ENCODE measurements around the gene DMPK.
"Not testable (repeated sequence)": the region's sequence is repeated elsewhere in the genome, so short reads cannot be mapped to it uniquely, and the experiment has no call there.

DMPK gene

DNA sequence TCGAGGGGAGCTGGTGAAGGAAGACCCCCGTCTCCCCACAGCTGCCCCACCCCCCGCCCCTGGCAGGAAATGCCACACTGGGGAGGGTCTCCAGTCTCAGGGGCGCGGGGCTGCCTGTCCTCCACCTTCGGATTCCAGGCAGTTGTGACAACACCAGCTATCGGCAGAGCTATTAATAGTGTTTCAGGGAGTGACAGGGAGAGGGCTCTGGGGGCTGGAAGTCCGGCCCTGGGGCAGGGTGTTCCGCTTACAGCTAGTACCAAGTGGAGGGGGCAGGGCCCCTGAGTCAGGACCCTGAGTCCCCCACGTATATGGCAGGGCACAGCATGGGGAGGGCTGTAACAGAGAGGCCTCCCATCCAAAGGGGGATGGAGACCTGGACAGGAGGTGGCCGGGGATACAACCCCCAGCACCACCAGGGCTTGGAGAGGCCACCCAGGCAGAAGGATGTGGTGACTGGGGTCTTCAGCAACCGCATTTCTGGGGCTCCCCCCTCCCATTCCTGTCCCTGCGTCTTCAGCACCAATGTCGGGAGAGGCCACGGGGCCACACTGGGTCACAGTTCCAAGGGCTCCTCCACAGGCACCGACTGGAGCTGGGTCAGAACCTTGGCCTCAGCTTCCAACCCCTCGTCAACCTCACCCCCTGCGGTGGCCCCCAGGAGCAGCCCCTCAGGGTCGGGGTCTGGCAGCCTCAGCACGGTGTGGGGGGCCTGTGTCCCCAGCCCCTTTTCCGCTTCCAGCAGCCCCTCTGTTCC, 17.2 kb downstream of the DMPK start:
- Histone ChIP-seq H3K36me3 (ENCODE audit: control insufficient read depth, low read depth, low read length) (no peaks in the 10 kb centered on the region), H3K9ac (ENCODE audit: low read length) (no peak overlapping the region), H3K4me1 (ENCODE audit: control insufficient read depth, low read depth, low read length) (peaks cover 23% of the 10 kb centered on the region), H3K9me3 (ENCODE audit: control insufficient read depth, low read depth, low read length) (no peaks in the 10 kb centered on the region), H3K27ac (ENCODE audit: low read length) (no peak overlapping the region), H3K27me3 (ENCODE audit: control insufficient read depth, insufficient read depth, low read length) (no peaks in the 10 kb centered on the region), H3K4me3 (ENCODE audit: low read length) (no peak overlapping the region)

DNA sequence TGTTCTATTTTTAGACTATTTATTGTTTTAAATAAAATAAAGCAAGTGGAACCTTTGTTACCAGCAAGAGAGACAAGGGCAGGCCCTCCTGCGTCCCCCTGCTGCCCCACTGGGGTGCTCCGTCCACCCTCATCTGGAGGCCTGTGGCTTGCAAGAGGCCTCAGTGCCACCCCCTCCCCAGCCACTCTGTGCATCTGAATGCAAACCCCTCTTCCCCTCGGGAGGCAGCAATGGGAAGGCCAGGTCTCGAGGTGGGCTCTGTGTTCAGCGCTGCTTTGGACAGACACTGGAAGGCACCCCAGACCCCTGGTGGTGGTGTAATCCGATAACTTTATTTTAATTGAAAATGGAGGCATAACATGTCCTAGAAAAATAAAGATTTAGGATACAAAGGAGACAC, 17.8 kb downstream of the DMPK start:
- Histone ChIP-seq H3K4me1 (ENCODE audit: control insufficient read depth, low read depth, low read length) (peaks cover 23% of the 10 kb centered on the region), H3K27me3 (ENCODE audit: control insufficient read depth, insufficient read depth, low read length) (no peaks in the 10 kb centered on the region), H3K4me3 (ENCODE audit: low read length) (no peak overlapping the region), H3K9me3 (ENCODE audit: control insufficient read depth, low read depth, low read length) (no peaks in the 10 kb centered on the region), H3K27ac (ENCODE audit: low read length) (no peak overlapping the region), H3K9ac (ENCODE audit: low read length) (no peak overlapping the region), H3K36me3 (ENCODE audit: control insufficient read depth, low read depth, low read length) (no peaks in the 10 kb centered on the region)

DNA sequence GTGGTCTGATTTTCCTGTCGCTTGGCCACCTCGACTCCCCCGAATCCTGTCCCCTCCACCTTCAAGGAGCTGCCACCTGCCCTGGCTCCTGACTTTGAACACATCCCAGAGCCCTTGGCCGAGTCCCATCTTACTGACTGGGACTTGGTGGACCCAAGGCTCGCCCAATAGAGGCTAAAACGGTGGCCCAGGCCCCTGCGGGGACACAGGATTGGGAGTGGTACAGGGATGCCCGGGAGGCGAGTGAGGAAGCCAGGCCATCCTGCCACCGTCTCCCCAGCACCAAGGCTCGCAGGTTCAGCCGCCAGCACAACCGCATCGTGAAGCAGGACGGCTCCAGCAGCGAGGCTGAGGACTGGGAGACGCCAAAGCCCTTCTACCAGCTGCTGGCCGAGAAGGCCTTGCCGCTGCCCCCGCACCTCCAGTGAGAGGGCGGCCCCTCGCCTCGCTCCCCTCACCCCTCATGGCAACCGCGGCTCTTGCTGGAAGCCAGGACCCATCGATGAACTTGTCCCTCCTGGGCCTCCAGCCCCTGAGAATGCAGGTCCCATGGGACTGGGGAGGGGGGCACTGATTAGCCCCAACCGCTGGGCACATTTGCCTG, 18.5 kb downstream of the DMPK start:
- no peak overlapping the region for H3K9ac ChIP-seq (ENCODE audit: low read length)
- H3K36me3 ChIP-seq (ENCODE audit: control insufficient read depth, low read depth, low read length) = no peaks in the 10 kb centered on the region
- H3K9me3 ChIP-seq (ENCODE audit: control insufficient read depth, low read depth, low read length) = no peaks in the 10 kb centered on the region
- H3K27ac ChIP-seq (ENCODE audit: low read length) = no peak overlapping the region
- no peak overlapping the region for H3K4me3 ChIP-seq (ENCODE audit: low read length)
- H3K4me1 ChIP-seq (ENCODE audit: control insufficient read depth, low read depth, low read length) = peaks cover 23% of the 10 kb centered on the region
- H3K27me3 ChIP-seq (ENCODE audit: control insufficient read depth, insufficient read depth, low read length) = no peaks in the 10 kb centered on the region

DNA sequence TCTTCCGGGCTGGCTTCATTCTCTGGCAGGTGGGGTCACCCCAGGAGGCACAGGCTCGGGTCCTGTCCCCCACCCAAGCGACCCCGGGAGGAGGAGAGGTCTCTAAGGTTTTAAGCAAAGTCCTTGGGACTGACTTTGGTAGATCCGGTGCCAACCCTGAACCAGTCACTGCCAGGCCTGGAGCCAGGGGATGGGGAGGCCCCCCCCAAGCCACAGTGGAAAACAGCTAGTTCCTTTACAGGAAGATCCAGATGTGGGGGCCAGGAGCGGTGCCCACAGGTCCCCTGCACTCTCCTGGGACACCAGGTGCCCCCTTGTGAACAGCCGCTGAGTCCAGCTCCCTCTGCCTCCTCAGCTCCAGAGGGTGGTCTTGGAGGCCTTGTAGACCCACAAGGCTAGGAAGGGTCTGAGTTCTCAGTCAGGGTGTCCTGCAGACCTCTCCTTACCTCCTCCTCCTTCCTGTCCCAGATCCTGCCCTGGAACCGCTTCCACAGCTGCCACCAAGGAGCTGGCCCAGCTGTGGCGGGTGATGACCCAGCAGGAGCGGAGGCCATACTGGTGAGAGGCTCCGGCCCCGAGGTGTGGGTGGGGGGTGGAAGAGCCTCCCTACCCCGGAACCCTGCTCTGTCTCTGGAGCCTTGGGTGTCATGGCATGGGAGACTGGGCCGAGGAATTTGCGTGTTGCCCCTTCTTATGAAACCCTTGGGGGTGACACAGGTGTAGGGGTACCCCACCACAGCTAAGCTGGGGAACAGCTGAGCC, 19.2 kb downstream of the DMPK start:
- Histone ChIP-seq H3K36me3 (ENCODE audit: control insufficient read depth, low read depth, low read length) (no peaks in the 10 kb centered on the region), H3K27me3 (ENCODE audit: control insufficient read depth, insufficient read depth, low read length) (no peaks in the 10 kb centered on the region), H3K9ac (ENCODE audit: low read length) (no peak overlapping the region), H3K4me1 (ENCODE audit: control insufficient read depth, low read depth, low read length) (peaks cover 23% of the 10 kb centered on the region), H3K4me3 (ENCODE audit: low read length) (no peak overlapping the region), H3K9me3 (ENCODE audit: control insufficient read depth, low read depth, low read length) (no peaks in the 10 kb centered on the region), H3K27ac (ENCODE audit: low read length) (no peak overlapping the region)

DNA sequence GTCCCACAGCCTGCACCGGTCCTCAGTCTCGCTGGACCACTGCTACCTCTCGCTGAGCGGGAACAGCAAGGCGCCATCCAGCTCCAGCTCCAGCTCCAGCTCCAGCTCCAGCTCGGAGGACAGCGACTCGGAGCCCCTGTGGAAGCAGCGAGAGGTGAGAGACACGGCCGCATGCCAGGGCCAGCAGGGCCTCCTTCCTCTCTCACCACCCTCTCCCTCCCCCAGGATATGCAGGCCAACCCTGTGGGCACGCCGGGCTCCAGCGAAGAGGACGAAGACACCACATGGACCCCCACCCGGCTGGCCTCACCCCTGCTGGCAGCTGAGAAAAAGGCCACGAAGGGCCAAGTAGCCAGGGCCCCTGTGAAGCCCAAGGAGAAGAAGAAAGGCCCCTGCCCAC, 20.6 kb downstream of the DMPK start:
- Histone ChIP-seq H3K4me3 (ENCODE audit: low read length) (no peak overlapping the region), H3K9me3 (ENCODE audit: control insufficient read depth, low read depth, low read length) (no peaks in the 10 kb centered on the region), H3K9ac (ENCODE audit: low read length) (no peak overlapping the region), H3K27ac (ENCODE audit: low read length) (no peak overlapping the region), H3K27me3 (ENCODE audit: control insufficient read depth, insufficient read depth, low read length) (no peaks in the 10 kb centered on the region), H3K4me1 (ENCODE audit: control insufficient read depth, low read depth, low read length) (peaks cover 17% of the 10 kb centered on the region), H3K36me3 (ENCODE audit: control insufficient read depth, low read depth, low read length) (no peaks in the 10 kb centered on the region)

DNA sequence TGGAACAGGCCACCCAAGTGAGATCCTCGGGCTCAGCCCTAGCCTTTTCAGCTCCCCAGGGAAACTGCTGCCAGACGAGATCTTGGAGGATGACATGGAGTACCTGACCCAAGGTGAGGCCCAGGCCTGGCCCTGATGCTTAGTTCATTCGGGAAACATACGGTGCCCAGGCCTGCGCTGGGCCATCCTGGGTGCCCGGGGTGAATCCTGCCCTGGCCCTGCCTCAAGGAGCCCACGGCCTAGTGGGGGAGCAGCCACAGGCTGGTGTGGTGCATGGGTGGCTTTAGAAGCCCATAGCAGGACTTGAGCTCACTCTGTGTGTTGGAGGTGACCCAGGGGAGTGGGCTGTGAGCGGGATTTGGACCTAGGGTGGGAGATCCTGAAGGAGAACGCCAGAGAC, 23.4 kb downstream of the DMPK start:
- Histone ChIP-seq H3K27ac (ENCODE audit: low read length) (no peak overlapping the region), H3K4me3 (ENCODE audit: low read length) (no peak overlapping the region), H3K9ac (ENCODE audit: low read length) (no peak overlapping the region), H3K9me3 (ENCODE audit: control insufficient read depth, low read depth, low read length) (no peaks in the 10 kb centered on the region), H3K36me3 (ENCODE audit: control insufficient read depth, low read depth, low read length) (no peaks in the 10 kb centered on the region), H3K4me1 (ENCODE audit: control insufficient read depth, low read depth, low read length) (peaks cover 3% of the 10 kb centered on the region), H3K27me3 (ENCODE audit: control insufficient read depth, insufficient read depth, low read length) (no peaks in the 10 kb centered on the region)

DNA sequence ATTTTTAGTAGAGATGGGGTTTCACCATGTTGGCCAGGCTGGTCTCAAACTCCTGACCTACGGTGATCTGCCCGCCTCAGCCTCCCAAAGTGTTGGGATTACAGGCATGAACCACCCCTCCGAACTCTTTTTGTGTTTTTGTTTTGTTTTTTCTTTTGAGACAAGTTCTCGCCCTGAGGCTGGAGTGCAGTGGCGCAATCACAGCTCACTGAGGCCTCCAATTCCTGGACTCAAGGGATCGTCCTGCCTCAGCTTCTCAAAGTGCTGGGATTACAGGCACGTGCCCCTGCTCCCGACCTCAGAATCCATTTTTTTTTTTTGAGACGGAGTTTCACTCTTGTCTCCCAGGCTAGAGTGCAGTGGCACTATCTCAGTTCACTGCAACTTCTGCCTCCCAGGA, 24.6 kb downstream of the DMPK start:
- H3K27me3 ChIP-seq (ENCODE audit: control insufficient read depth, insufficient read depth, low read length) = no peaks in the 10 kb centered on the region
- H3K27ac ChIP-seq (ENCODE audit: low read length) = no peak overlapping the region
- H3K4me3 ChIP-seq (ENCODE audit: low read length) = no peak overlapping the region
- H3K4me1 ChIP-seq (ENCODE audit: control insufficient read depth, low read depth, low read length) = no peaks in the 10 kb centered on the region
- no peaks in the 10 kb centered on the region for H3K36me3 ChIP-seq (ENCODE audit: control insufficient read depth, low read depth, low read length)
- no peaks in the 10 kb centered on the region for H3K9me3 ChIP-seq (ENCODE audit: control insufficient read depth, low read depth, low read length)
- no peak overlapping the region for H3K9ac ChIP-seq (ENCODE audit: low read length)

DNA sequence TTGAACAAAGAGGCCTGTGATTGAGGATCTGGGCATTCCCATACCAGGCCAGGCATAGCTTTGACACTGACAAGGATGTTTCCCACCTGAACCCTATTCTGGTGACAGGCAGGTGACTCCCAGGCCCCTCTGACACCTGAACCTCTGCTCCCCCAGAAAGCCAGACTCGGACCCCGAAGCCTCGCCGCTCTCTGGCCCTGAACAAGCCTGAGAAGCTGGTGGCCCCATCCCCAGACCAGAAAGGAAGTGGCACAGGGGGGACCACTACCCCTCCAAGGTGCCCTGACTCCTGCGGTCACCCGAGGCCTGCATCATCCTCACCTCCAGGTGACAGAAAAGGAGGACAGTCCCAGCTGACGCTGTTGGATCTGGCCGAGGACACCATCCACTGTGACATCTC, 28.0 kb downstream of the DMPK start:
- H3K36me3 ChIP-seq (ENCODE audit: control insufficient read depth, low read depth, low read length) = no peaks in the 10 kb centered on the region

DNA sequence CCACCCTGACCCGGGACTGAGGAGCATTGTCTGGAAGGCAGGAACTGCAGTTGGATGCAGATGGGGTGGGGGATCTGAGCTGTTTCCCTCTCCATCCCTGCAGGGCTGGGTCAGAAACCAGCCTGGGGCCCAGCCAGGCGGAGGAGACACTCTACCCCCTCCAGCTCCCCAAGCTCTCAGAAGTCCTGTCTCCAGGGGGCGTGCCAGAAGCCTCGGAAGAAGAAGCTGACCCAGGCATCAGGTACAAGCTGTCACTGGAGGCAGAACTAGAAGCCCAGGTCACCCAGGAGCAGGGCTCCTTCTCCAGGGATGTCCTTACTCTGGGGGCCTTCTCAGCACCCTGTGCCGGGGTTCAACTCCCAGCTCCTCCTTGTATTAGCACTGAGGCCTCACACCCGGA, 28.7 kb downstream of the DMPK start:
- no peak overlapping the region for H3K27ac ChIP-seq (ENCODE audit: low read length)
- H3K27me3 ChIP-seq (ENCODE audit: control insufficient read depth, insufficient read depth, low read length) = no peaks in the 10 kb centered on the region
- H3K4me1 ChIP-seq (ENCODE audit: control insufficient read depth, low read depth, low read length) = no peaks in the 10 kb centered on the region
- no peaks in the 10 kb centered on the region for H3K9me3 ChIP-seq (ENCODE audit: control insufficient read depth, low read depth, low read length)
- H3K4me3 ChIP-seq (ENCODE audit: low read length) = no peak overlapping the region
- H3K36me3 ChIP-seq (ENCODE audit: control insufficient read depth, low read depth, low read length) = no peaks in the 10 kb centered on the region
- no peak overlapping the region for H3K9ac ChIP-seq (ENCODE audit: low read length)

More for the DNA sequence above, 28.0 kb downstream of the DMPK start:
- no peak overlapping the region for H3K27ac ChIP-seq (ENCODE audit: low read length)
- H3K4me1 ChIP-seq (ENCODE audit: control insufficient read depth, low read depth, low read length) = no peaks in the 10 kb centered on the region
- H3K4me3 ChIP-seq (ENCODE audit: low read length) = no peak overlapping the region
- H3K9ac ChIP-seq (ENCODE audit: low read length) = no peak overlapping the region
- H3K9me3 ChIP-seq (ENCODE audit: control insufficient read depth, low read depth, low read length) = no peaks in the 10 kb centered on the region
- H3K27me3 ChIP-seq (ENCODE audit: control insufficient read depth, insufficient read depth, low read length) = no peaks in the 10 kb centered on the region

DNA sequence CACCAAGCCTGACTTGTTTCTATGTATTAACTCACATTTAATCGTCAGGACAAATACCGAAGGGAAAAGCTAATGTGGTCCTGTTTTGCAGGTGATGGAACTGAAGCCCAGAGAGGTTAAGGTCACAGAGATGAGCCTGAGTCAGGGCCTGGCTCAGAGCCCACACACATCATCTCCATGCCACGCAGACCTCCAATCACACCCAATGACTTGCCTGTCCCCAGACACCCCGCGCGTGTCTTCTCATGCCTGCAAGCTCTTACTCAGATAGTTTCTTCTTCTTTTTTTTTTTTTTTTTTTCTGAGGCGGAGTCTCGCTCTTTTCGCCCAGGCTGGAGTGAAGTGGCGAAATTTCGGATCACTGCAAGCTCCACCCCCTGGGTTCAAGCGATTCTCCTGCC, 29.7 kb downstream of the DMPK start:
- H3K27ac ChIP-seq (ENCODE audit: low read length) = no peak overlapping the region
- no peaks in the 10 kb centered on the region for H3K27me3 ChIP-seq (ENCODE audit: control insufficient read depth, insufficient read depth, low read length)
- no peaks in the 10 kb centered on the region for H3K36me3 ChIP-seq (ENCODE audit: control insufficient read depth, low read depth, low read length)
- H3K4me1 ChIP-seq (ENCODE audit: control insufficient read depth, low read depth, low read length) = no peaks in the 10 kb centered on the region
- no peak overlapping the region for H3K4me3 ChIP-seq (ENCODE audit: low read length)
- no peak overlapping the region for H3K9ac ChIP-seq (ENCODE audit: low read length)
- H3K9me3 ChIP-seq (ENCODE audit: control insufficient read depth, low read depth, low read length) = no peaks in the 10 kb centered on the region

DNA sequence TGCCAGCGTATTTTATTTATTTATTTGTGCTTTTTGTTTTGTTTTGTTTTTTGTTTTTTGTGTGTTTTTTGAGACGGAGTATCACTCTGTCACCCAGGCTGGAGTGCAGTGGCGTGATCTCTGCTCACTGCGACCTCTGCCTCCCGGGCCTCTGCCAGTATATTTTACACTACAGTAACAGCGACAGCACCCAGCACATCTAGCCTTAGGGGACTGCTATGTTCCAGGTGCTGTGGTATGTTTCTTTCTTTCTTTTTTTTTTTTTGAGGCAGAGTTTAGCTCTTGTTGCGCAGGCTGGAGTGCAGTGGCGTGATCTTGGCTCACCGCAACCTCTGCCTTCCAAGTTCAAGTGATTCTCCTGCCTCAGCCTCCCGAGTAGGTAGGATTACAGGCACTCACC, 30.8 kb downstream of the DMPK start:
- not testable (repeated sequence) for H3K36me3 ChIP-seq (ENCODE audit: control insufficient read depth, low read depth, low read length); H3K27ac ChIP-seq (ENCODE audit: low read length); H3K9ac ChIP-seq (ENCODE audit: low read length); H3K4me3 ChIP-seq (ENCODE audit: low read length); H3K4me1 ChIP-seq (ENCODE audit: control insufficient read depth, low read depth, low read length); H3K9me3 ChIP-seq (ENCODE audit: control insufficient read depth, low read depth, low read length); H3K27me3 ChIP-seq (ENCODE audit: control insufficient read depth, insufficient read depth, low read length)
